Measurements from ENCODE around the gene PDCD2L. TPM values are rescaled to one million over a fixed set of nuclear protein-coding genes. Genes with fewer than 3 reads are reported as not detected.

PDCD2L gene
- total RNA-seq, 1 experiment from 2014 or later, result 31.5 TPM

DNA sequence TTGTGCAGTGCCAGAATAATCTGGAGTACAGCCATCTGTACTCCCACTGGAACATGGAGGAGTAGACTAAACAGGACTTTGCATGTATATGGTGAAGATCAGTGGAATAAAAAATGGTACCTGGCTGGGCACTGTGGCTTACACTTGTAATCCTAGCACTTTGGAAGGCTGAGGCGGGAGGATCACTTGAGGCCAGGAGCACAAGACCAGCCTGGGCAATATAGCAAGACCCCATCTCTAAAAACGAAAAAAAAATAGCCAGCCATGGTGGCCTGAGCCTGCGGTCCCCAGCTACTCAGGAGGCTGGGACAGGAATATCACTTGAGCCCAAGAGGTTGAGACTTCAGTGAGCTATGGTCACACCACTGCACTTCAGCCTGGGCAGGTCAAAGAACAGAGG, 44.0 kb downstream of the PDCD2L start:
- Histone ChIP-seq H3K4me2 (ENCODE audit: low read length) (no peak overlapping the region), H3K4me1 (ENCODE audit: insufficient read depth, low read length) (no peaks in the 10 kb centered on the region), H3K27ac (ENCODE audit: low read length) (no peak overlapping the region), H2AFZ (ENCODE audit: low read length) (no peak overlapping the region), H3K9ac (ENCODE audit: low read length) (no peak overlapping the region), H4K20me1 (ENCODE audit: low read length) (no peaks in the 10 kb centered on the region), H3K36me3 (ENCODE audit: low read depth, low read length) (peaks cover 49% of the 10 kb centered on the region; the same call in 1 of the 2 replicates), H3K27me3 (ENCODE audit: low read length) (no peaks in the 10 kb centered on the region), H3F3A (ENCODE audit: low read length, unreplicated experiment) (no peaks in the 10 kb centered on the region), H3K9me2 (replicated peaks; ENCODE audit: low read length) (no peaks in the 10 kb centered on the region), H3K4me3 (ENCODE audit: low read length) (no peak overlapping the region), H3K9me3 (ENCODE audit: low read length) (no peaks in the 10 kb centered on the region), H3K79me2 (ENCODE audit: low read length) (no peaks in the 10 kb centered on the region)
- ATAC-seq, result no peak
- CTCF ChIA-PET, result no interaction called here
- BruUV-seq (replicated peaks), result no TSS peak
- no peak for DNase-seq
- intact Hi-C loops (cut with micrococcal nuclease), result no loop called here
- POLR2A ChIA-PET (ENCODE audit: unreplicated experiment), result no interaction called here
- TF ChIP-seq EZH2 (IDR thresholded peaks at IDR 0.05; ENCODE audit: low read length, unreplicated experiment), result no peak
- no peak for TF ChIP-seq EZH2phosphoT487 (IDR thresholded peaks at IDR 0.05; ENCODE audit: borderline replicate concordance, low read length)
- TF ChIP-seq CTCF (conservative IDR thresholded peaks at IDR 0.05; ENCODE audit: low read depth, low read length), result no peak

DNA sequence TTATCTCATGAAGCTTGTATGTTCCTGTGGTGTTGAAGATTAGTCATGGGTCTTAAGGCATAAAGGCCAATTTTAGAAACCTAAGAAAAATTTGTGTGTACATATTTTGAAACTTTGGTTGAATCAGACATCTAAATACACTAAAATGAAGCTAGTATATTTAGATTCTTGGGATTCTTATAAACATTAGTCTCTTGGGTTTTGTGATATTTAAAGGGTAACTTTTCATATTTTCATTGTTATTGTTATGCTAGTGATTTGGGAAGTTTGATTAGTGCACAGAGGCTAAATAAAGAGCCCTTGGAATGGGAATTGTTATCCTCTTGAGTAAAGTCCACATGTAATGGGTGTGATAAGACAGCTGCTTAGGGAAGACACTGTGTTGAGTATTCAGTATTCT, 48.5 kb downstream of the PDCD2L start:
- no peak overlapping the region for H3K4me3 ChIP-seq (ENCODE audit: low read length)
- no peaks in the 10 kb centered on the region for H3F3A ChIP-seq (ENCODE audit: low read length, unreplicated experiment)
- H3K9me2 ChIP-seq (replicated peaks; ENCODE audit: low read length), result no peaks in the 10 kb centered on the region
- no peak overlapping the region for H3K4me2 ChIP-seq (ENCODE audit: low read length)
- ATAC-seq (no peak), DNase-seq (no peak)
- no peaks in the 10 kb centered on the region for H3K9me3 ChIP-seq (ENCODE audit: low read length)
- H3K4me1 ChIP-seq (ENCODE audit: insufficient read depth, low read length), result no peaks in the 10 kb centered on the region
- no peaks in the 10 kb centered on the region for H3K27me3 ChIP-seq (ENCODE audit: low read length)
- no peaks in the 10 kb centered on the region for H4K20me1 ChIP-seq (ENCODE audit: low read length)
- H3K9ac ChIP-seq (ENCODE audit: low read length), result no peak overlapping the region
- POLR2A ChIA-PET (ENCODE audit: unreplicated experiment), result no interaction called here
- intact Hi-C loops (cut with micrococcal nuclease), result no loop called here
- no peak overlapping the region for H3K27ac ChIP-seq (ENCODE audit: low read length)
- BruUV-seq (replicated peaks), result no TSS peak
- CTCF ChIA-PET, result no interaction called here
- H2AFZ ChIP-seq (ENCODE audit: low read length), result no peak overlapping the region
- H3K79me2 ChIP-seq (ENCODE audit: low read length), result peaks cover 3% of the 10 kb centered on the region; the same call in 1 of the 2 replicates
- TF ChIP-seq EZH2phosphoT487 (IDR thresholded peaks at IDR 0.05; ENCODE audit: borderline replicate concordance, low read length) (no peak), CTCF (conservative IDR thresholded peaks at IDR 0.05; ENCODE audit: low read depth, low read length) (no peak), EZH2 (IDR thresholded peaks at IDR 0.05; ENCODE audit: low read length, unreplicated experiment) (no peak)
- H3K36me3 ChIP-seq (ENCODE audit: low read depth, low read length), result peaks cover 57% of the 10 kb centered on the region

DNA sequence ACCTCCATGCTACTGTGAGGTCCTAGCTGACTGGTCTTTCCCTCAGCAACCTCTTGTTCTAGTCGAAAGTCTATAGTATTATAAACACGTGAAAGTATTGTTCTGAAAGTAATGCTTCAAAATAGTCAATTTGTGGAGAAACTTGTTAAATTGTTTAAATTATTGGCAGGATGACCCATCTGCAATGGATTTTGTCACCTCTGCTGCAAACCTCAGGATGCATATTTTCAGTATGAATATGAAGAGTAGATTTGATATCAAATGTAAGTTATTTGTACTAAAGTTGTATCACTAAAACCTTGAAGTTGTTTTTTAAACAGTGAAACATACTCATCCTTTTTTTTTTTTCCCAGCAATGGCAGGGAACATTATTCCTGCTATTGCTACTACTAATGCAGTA, 49.9 kb downstream of the PDCD2L start:
- intact Hi-C loops (cut with micrococcal nuclease), result no loop called here
- Histone ChIP-seq H3K4me1 (ENCODE audit: insufficient read depth, low read length) (no peaks in the 10 kb centered on the region), H2AFZ (ENCODE audit: low read length) (no peak overlapping the region), H3K9me2 (replicated peaks; ENCODE audit: low read length) (no peaks in the 10 kb centered on the region), H3K79me2 (ENCODE audit: low read length) (peaks cover 3% of the 10 kb centered on the region; the same call in 1 of the 2 replicates), H3K9me3 (ENCODE audit: low read length) (no peaks in the 10 kb centered on the region), H3K9ac (ENCODE audit: low read length) (no peak overlapping the region), H3K4me3 (ENCODE audit: low read length) (no peak overlapping the region), H4K20me1 (ENCODE audit: low read length) (no peaks in the 10 kb centered on the region; the same call in 1 of the 2 replicates), H3K4me2 (ENCODE audit: low read length) (no peak overlapping the region), H3K36me3 (ENCODE audit: low read depth, low read length) (peaks cover 62% of the 10 kb centered on the region), H3K27me3 (ENCODE audit: low read length) (no peaks in the 10 kb centered on the region), H3F3A (ENCODE audit: low read length, unreplicated experiment) (no peaks in the 10 kb centered on the region), H3K27ac (ENCODE audit: low read length) (no peak overlapping the region)
- ChIA-PET CTCF (no interaction called here), POLR2A (ENCODE audit: unreplicated experiment) (no interaction called here)
- TF ChIP-seq EZH2phosphoT487 (IDR thresholded peaks at IDR 0.05; ENCODE audit: borderline replicate concordance, low read length), result no peak
- no peak for TF ChIP-seq CTCF (conservative IDR thresholded peaks at IDR 0.05; ENCODE audit: low read depth, low read length)
- ATAC-seq (no peak), DNase-seq (no peak)
- BruUV-seq (replicated peaks), result no TSS peak

All from PC-3 (cell line).